Calu3 (cell line): ENCODE results near the gene INSYN2A. TPM values are rescaled to one million over a fixed set of nuclear protein-coding genes. Genes with fewer than 3 reads are reported as not detected.

ENCODE experiments used
- BruUV-seq: library from RNA; stranded (reverse); fragments of 400-500 nt; replicated peaks from 2 replicates; lab custom pipeline; 2021; lab: Mats Ljungman, UMichigan
- CTCF ChIA-PET: fragments of 300-600 bp; sonication (Branson Sonifier 250); formaldehyde crosslinking; loops from one replicate; lab custom pipeline; 2022; ENCODE audit warnings: antibody characterized with exemption; lab: Charles Lee
- DNase-seq: peaks from one replicate; pipeline ENCODE4 v3.0.0; 2022
- H3K27ac Mint-ChIP-seq: one replicate; pipeline ENCODE4 v1.8.0; 2022; ENCODE audit warnings: mixed read lengths; ENCODE audit not compliant: unreplicated experiment
- H3K27me3 Mint-ChIP-seq: one replicate; pipeline ENCODE4 v1.8.0; 2022; ENCODE audit warnings: mixed read lengths; ENCODE audit not compliant: unreplicated experiment
- H3K36me3 Mint-ChIP-seq: one replicate; pipeline ENCODE4 v1.8.0; 2022; ENCODE audit warnings: mild to moderate bottlenecking, moderate library complexity, mixed read lengths; ENCODE audit not compliant: insufficient read depth, unreplicated experiment
- H3K4me1 Mint-ChIP-seq: one replicate; pipeline ENCODE4 v1.8.0; 2022; ENCODE audit warnings: mild to moderate bottlenecking, low read depth, mixed read lengths; ENCODE audit not compliant: unreplicated experiment
- H3K4me3 Mint-ChIP-seq: one replicate; pipeline ENCODE4 v1.8.0; 2022; ENCODE audit warnings: mild to moderate bottlenecking, low read depth, moderate library complexity, mixed read lengths; ENCODE audit not compliant: unreplicated experiment
- H3K9me3 Mint-ChIP-seq: one replicate; pipeline ENCODE4 v1.8.0; 2022; ENCODE audit warnings: low read depth, mixed read lengths; ENCODE audit not compliant: unreplicated experiment
- intact Hi-C: fragments of 100-400 bp; cut with micrococcal nuclease; formaldehyde crosslinking; loops from one replicate; pipeline ENCODE4 v1.10.0; 2022; ENCODE audit not compliant: unreplicated experiment
- total RNA-seq: library from RNA; stranded (reverse); gene quantifications from 2 replicates; pipeline ENCODE4 v1.2.3, GENCODE V29; 2022
- TF ChIP-seq, protein P1 (sequence below): fragments of 200-600 bp; IDR thresholded peaks from one replicate; pipeline ENCODE4 v1.8.0; 2022; ENCODE audit warnings: antibody characterized with exemption; ENCODE audit not compliant: unreplicated experiment

INSYN2A gene
- total RNA-seq, 1 experiment from 2014 or later, result not detected

DNA sequence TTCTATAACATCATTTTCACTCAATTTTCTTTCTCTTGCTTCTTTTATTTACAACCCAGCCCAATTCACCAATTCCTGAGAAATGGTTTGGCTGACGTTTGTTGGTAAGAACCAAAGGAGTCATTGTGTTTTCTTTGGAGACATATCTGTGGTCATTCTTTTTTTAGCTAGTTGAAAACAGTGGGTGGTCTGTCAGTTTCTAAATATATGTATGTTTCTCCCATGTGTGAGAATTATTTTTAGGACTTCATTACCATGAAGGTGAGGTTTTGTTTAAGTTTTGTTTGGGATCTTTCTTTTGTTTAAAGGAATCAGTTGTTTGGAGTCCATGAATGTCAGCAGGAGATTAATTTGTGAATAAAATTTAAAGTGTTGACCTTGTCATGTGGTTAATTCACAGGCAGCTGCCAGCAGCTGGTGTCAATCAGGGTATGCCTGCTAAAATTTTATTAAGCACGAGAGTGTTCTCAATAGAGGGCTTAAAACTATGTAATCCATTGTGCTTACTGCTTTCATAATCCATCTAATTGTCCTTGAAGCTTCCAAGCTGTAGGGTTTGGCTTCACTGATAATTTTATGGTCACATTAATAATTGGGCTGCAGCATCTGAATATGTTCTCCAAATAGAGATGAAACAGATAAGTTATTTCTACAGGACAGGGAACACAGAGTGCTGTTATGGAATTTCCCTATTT lies 38.7 kb downstream of the INSYN2A start:
- H3K4me3 Mint-ChIP-seq, result no peak overlapping the region
- no peaks in the 10 kb centered on the region for H3K36me3 Mint-ChIP-seq
- no peaks in the 10 kb centered on the region for H3K27me3 Mint-ChIP-seq
- intact Hi-C loops, result no loop called here
- no TSS peak for BruUV-seq
- H3K4me1 Mint-ChIP-seq, result no peaks in the 10 kb centered on the region
- TF ChIP-seq, protein P1, sequence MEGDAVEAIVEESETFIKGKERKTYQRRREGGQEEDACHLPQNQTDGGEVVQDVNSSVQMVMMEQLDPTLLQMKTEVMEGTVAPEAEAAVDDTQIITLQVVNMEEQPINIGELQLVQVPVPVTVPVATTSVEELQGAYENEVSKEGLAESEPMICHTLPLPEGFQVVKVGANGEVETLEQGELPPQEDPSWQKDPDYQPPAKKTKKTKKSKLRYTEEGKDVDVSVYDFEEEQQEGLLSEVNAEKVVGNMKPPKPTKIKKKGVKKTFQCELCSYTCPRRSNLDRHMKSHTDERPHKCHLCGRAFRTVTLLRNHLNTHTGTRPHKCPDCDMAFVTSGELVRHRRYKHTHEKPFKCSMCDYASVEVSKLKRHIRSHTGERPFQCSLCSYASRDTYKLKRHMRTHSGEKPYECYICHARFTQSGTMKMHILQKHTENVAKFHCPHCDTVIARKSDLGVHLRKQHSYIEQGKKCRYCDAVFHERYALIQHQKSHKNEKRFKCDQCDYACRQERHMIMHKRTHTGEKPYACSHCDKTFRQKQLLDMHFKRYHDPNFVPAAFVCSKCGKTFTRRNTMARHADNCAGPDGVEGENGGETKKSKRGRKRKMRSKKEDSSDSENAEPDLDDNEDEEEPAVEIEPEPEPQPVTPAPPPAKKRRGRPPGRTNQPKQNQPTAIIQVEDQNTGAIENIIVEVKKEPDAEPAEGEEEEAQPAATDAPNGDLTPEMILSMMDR, result no peak
- CTCF ChIA-PET, result no interaction called here
- no peaks in the 10 kb centered on the region for H3K9me3 Mint-ChIP-seq
- H3K27ac Mint-ChIP-seq, result no peak overlapping the region
- DNase-seq, result no peak

DNA sequence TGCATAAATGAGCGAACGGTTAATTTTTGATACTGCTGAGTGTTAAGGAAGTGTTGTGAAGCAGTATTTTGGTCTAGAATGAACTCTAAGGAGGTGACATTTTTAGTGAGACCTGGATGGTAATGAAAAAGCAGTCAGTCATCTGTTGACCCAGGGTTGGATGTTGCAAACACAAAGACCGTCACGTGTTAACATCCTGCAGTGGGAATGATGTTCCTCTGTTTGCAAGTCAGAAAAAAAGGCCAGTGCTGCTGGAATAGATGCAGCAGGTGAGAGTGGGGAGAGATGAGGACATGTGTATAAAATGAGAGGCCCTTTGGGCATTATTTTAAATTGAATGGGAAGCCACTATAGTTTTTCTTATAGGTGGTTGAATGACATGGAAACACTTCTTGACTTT lies 39.3 kb downstream of the INSYN2A start:
- no peaks in the 10 kb centered on the region for H3K9me3 Mint-ChIP-seq
- DNase-seq, result no peak
- no peaks in the 10 kb centered on the region for H3K36me3 Mint-ChIP-seq
- no TSS peak for BruUV-seq
- H3K4me3 Mint-ChIP-seq, result no peak overlapping the region
- H3K4me1 Mint-ChIP-seq, result no peaks in the 10 kb centered on the region
- no peaks in the 10 kb centered on the region for H3K27me3 Mint-ChIP-seq
- intact Hi-C loops, result no loop called here
- TF ChIP-seq, protein P1, result no peak
- no peak overlapping the region for H3K27ac Mint-ChIP-seq
- CTCF ChIA-PET, result no interaction called here

DNA sequence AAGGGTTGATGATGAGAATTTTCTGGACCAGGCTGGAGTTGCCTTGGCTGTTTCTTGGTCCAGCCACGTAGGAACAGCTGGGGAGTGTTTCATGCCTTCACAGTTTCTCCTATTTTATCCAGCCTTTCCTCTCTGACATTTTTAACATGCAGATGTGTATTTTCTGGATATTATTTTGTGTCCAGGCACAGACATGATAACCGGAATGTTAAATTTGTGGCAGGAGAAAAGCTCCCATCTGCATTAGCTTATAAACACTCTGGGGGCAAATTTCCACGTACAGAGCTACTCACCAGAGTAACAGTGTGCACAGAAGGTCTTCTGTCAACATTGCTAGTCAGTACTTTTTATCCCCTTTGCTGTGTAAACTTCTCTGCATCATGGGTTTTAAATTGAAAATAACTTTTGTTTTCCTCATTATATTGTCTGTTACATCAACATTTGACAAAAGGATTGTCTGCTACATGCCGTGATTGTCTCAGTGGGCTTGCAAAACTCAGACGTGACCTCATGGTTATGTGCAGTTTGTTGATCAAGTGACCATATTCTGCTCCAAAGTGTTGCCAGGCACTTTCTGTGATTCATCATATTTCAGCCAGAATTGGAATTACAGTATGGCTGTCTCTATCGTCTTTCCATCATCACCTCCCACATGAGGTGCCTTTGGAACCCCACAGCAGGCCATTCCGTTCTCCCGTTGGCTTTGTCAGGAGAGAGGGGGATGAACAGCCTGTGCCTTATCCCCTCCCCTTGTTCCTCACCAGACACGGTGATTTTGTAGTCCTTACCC lies 41.4 kb downstream of the INSYN2A start:
- TF ChIP-seq, protein P1, result no peak
- no peaks in the 10 kb centered on the region for H3K36me3 Mint-ChIP-seq
- BruUV-seq, result no TSS peak
- no peaks in the 10 kb centered on the region for H3K27me3 Mint-ChIP-seq
- CTCF ChIA-PET, result no interaction called here
- no peak overlapping the region for H3K27ac Mint-ChIP-seq
- no peaks in the 10 kb centered on the region for H3K9me3 Mint-ChIP-seq
- DNase-seq, result no peak
- no peak overlapping the region for H3K4me3 Mint-ChIP-seq
- intact Hi-C loops, result no loop called here
- H3K4me1 Mint-ChIP-seq, result no peaks in the 10 kb centered on the region

DNA sequence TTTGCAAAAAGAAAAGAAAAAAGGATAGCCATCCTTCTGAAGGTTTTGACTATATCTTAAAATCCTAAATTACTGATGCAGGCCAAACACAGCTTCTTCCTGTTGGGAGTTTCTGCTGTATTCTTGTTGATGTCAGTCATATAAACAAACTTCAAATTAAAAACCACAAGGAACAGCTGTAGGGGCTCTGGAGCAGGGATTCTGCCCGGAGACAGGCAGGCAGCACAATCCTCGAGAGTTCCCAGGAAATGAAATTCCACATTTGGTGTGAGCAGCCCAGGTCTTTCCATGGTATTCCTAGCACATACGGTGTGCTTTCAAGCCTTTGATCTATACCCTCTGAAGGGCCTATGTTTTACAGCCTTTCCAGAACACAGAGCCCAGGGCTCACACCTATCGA lies 43.2 kb downstream of the INSYN2A start:
- BruUV-seq, result no TSS peak
- CTCF ChIA-PET, result no interaction called here
- no peak overlapping the region for H3K27ac Mint-ChIP-seq
- no peaks in the 10 kb centered on the region for H3K4me1 Mint-ChIP-seq
- H3K36me3 Mint-ChIP-seq, result no peaks in the 10 kb centered on the region
- TF ChIP-seq, protein P1, result no peak
- H3K4me3 Mint-ChIP-seq, result no peak overlapping the region
- H3K27me3 Mint-ChIP-seq, result no peaks in the 10 kb centered on the region
- no peaks in the 10 kb centered on the region for H3K9me3 Mint-ChIP-seq
- intact Hi-C loops, result no loop called here
- DNase-seq, result no peak
